Stomach (tissue), 9 donors: ENCODE measurements around the gene FGGY. TPM values are rescaled to one million over a fixed set of nuclear protein-coding genes. Genes with fewer than 3 reads are reported as not detected.

Source experiments
- DNase-seq, 2 donors: peaks; one replicate each; pipeline versions ENCODE4 v3.0.0 to v3.0.0-alpha.2; 2013 to 2019
- H3K27ac ChIP-seq, 5 donors: fragments of 200-600 bp in 4 of 5; sonication (generic) in 4 of 5; one replicate each; pipeline ENCODE4 v1.5.1; 2013 to 2019; ENCODE audit warnings: mild to moderate bottlenecking in 1 of 5, moderate library complexity in 1 of 5
- H3K27me3 ChIP-seq, 3 donors: fragments of 200-600 bp; sonication (generic); one replicate each; pipeline ENCODE4 v1.5.1; 2017 to 2019; ENCODE audit warnings: mixed run types in 1 of 3
- H3K36me3 ChIP-seq, 4 donors: fragments of 200-600 bp; sonication (generic); 1 replicate in 3 of 4; 2 replicates in 1 of 4; pipeline ENCODE4 v1.5.1; 2016 to 2019
- H3K4me1 ChIP-seq, 4 donors: fragments of 200-600 bp; sonication (generic); one replicate each; pipeline ENCODE4 v1.5.1; 2016 to 2019
- H3K4me3 ChIP-seq, 4 donors: fragments of 200-600 bp; sonication (generic) in 3 of 4; one replicate each; pipeline ENCODE4 v1.5.1; 2016 to 2019; ENCODE audit warnings: mild to moderate bottlenecking in 1 of 4
- H3K9me3 ChIP-seq, 4 donors: fragments of 200-600 bp; sonication (generic); one replicate each; pipeline ENCODE4 v1.5.1; 2016 to 2019
- CTCF ChIP-seq, 7 experiments: fragments of 450-650 bp in 4 of 7; fragments of 200-600 bp in 3 of 7; sonication (generic) in 3 of 7; IDR thresholded peaks; one replicate each; pipeline ENCODE4 v1.5.1; 2016 to 2019; ENCODE audit warnings: antibody characterized with exemption in 7 of 7, control low read depth in 2 of 7, mild to moderate bottlenecking in 1 of 7
- EP300 ChIP-seq: sonication (generic); formaldehyde crosslinking; IDR thresholded peaks from one replicate; pipeline ENCODE4 v1.6.1; 2017; ENCODE audit warnings: antibody characterized with exemption
- POLR2A ChIP-seq, 4 donors: fragments of 450-650 bp; IDR thresholded peaks; one replicate each; pipeline ENCODE4 v1.6.1; 2016; ENCODE audit warnings: antibody characterized with exemption in 4 of 4, control low read depth in 2 of 4, mild to moderate bottlenecking in 1 of 4, moderate library complexity in 1 of 4
- POLR2AphosphoS5 ChIP-seq, 3 donors: sonication (generic); formaldehyde crosslinking; IDR thresholded peaks; one replicate each; pipeline ENCODE4 v1.6.1; 2016; ENCODE audit warnings: antibody characterized with exemption in 3 of 3
- WGBS, 5 donors: extraction: QIAGEN DNeasy Blood & Tissue Kit in 3 of 5; methylation state at CpG; one replicate each; pipeline versions ENCODE4 v1.1.5 to v1.1.7; 2013 to 2018; 5-methylcytosine and 5-hydroxymethylcytosine counted together
- intact Hi-C: fragments of 100-400 bp; cut with DNase I; formaldehyde crosslinking; loops from one replicate; pipeline ENCODE4 v1.15.1; 2023; ENCODE audit warnings: low total_unique reads
- polyA plus RNA-seq, 3 donors: library from polyadenylated mRNA; stranded (reverse); fragments of 200-250 nt; gene quantifications; one replicate each; pipeline ENCODE4 v1.2.3, GENCODE V29; 2013
- total RNA-seq, 5 donors: library from RNA; depleted of rRNA; stranded (reverse); fragments of >200 nt; gene quantifications; one replicate each; pipeline versions ENCODE4 v1.1.0 to v1.2.3, GENCODE V29; 2014 to 2016
- donor health status: healthy with polysubstance abuse.
- donor health status: Bipolar disorder and iron deficiency.
- donor health status: healthy.

The FGGY gene
- total and polyA plus RNA-seq, 8 donors = 6.2 to 40.6 (median 10.8) TPM

- intact Hi-C loops = no loop called here
- 49 to 64% (median 54%) methylated on average over 3 of the region's 3 CpGs for WGBS, 5 donors
- no peak for DNase-seq
- Histone ChIP-seq H3K27me3 (no peaks in the 10 kb centered on the region), H3K4me1 (peaks cover 5 to 46% (median 24%) of the 10 kb centered on the region in 4 donors), H3K36me3 (no peaks in the 10 kb centered on the region), H3K27ac (peak overlapping the region in 1 of 5 donors; percentile 12), H3K9me3 (no peaks in the 10 kb centered on the region), H3K4me3 (no peak overlapping the region)
- TF ChIP-seq POLR2AphosphoS5 (IDR thresholded peaks at IDR 0.05) = no peak
Measured at GRCh38 chr1:59678493-59679228, 381.8 kb downstream of the FGGY start.

GRCh38 chr1:59680044-59680443, 383.1 kb downstream of the FGGY start:
- no peak for TF ChIP-seq CTCF (IDR thresholded peaks at IDR 0.05)
- TF ChIP-seq EP300 = no peak
- intact Hi-C loops = no loop called here
- Histone ChIP-seq H3K4me3 (no peak overlapping the region), H3K27me3 (no peaks in the 10 kb centered on the region), H3K27ac (no peak overlapping the region), H3K36me3 (no peaks in the 10 kb centered on the region), H3K9me3 (no peaks in the 10 kb centered on the region), H3K4me1 (peaks cover 0 to 34% (median 10%) of the 10 kb centered on the region in 4 donors)
- DNase-seq = no peak

- Histone ChIP-seq H3K4me1 (peaks cover 0 to 38% (median 6%) of the 10 kb centered on the region in 4 donors), H3K36me3 (no peaks in the 10 kb centered on the region), H3K27ac (peak overlapping the region; percentile 10 to 82 (median 59)), H3K27me3 (no peaks in the 10 kb centered on the region), H3K4me3 (no peak overlapping the region), H3K9me3 (no peaks in the 10 kb centered on the region)
- WGBS, 5 donors = 59 to 78% (median 73%) methylated on average over 5 of the region's 5 CpGs
- peak in 1 of 2 donors; percentile 52 for DNase-seq
- TF ChIP-seq EP300 (peak; percentile 86), POLR2AphosphoS5 (IDR thresholded peaks at IDR 0.05) (peak; percentile 63 to 81 (median 70)), POLR2A (IDR thresholded peaks at IDR 0.05) (no peak), CTCF (IDR thresholded peaks at IDR 0.05) (no peak)
- intact Hi-C loops = no loop called here
Measured at GRCh38 chr1:59682396-59683080, 385.6 kb downstream of the FGGY start.

- peaks cover 0 to 37% (median 6%) of the 10 kb centered on the region in 4 donors for H3K4me1 ChIP-seq
- WGBS, 5 donors = 78 to 95% (median 89%) methylated on average over 2 of the region's 2 CpGs
- TF ChIP-seq CTCF (IDR thresholded peaks at IDR 0.05) (no peak), EP300 (no peak), POLR2A (IDR thresholded peaks at IDR 0.05) (no peak), POLR2AphosphoS5 (IDR thresholded peaks at IDR 0.05) (no peak)
- intact Hi-C loops = no loop called here
- H3K27me3 ChIP-seq = no peaks in the 10 kb centered on the region
- no peaks in the 10 kb centered on the region for H3K9me3 ChIP-seq
- H3K27ac ChIP-seq = peak overlapping the region in 4 of 5 donors; percentile 44 to 82 (median 61)
- no peaks in the 10 kb centered on the region for H3K36me3 ChIP-seq
- no peak for DNase-seq
- H3K4me3 ChIP-seq = no peak overlapping the region
Measured at GRCh38 chr1:59683197-59683596, 386.3 kb downstream of the FGGY start.

- Histone ChIP-seq H3K4me1 (peaks cover 0 to 39% (median 6%) of the 10 kb centered on the region in 4 donors), H3K9me3 (no peaks in the 10 kb centered on the region), H3K36me3 (no peaks in the 10 kb centered on the region), H3K27me3 (no peaks in the 10 kb centered on the region), H3K4me3 (no peak overlapping the region), H3K27ac (peak overlapping the region in 2 of 5 donors; percentile 63 to 82)
- 90 to 96% (median 93%) methylated on average over 4 of the region's 4 CpGs for WGBS, 5 donors
- no peak for DNase-seq
- intact Hi-C loops = no loop called here
- no peak for TF ChIP-seq POLR2AphosphoS5 (IDR thresholded peaks at IDR 0.05)
- TF ChIP-seq POLR2A (IDR thresholded peaks at IDR 0.05) = no peak
- TF ChIP-seq EP300 = no peak
- no peak for TF ChIP-seq CTCF (IDR thresholded peaks at IDR 0.05)
Measured at GRCh38 chr1:59684698-59685097, 387.8 kb downstream of the FGGY start.
